Stimulated activated CD4-positive, alpha-beta T cell treated with anti-CD3 and anti-CD28 coated beads, Interleukin-12 subunit alpha, Interleukin-12 subunit beta, amount 100 ng/mL, for 48 hours (primary cell): ENCODE measurements around the gene SOS2.
A peak's percentile ranks its signal among the peaks of the same experiment; 100 is the strongest.

Experiments used
- DNase-seq, 3 donors: peaks; one replicate each; pipeline ENCODE4 v3.0.0-alpha.2; 2020; ENCODE audit warnings: low read depth in 2 of 3, low spot score in 1 of 3

Gene SOS2

GRCh38 chr14:50116966-50117365 lies 114.4 kb downstream of the SOS2 start:
- no peak for DNase-seq

GRCh38 chr14:50116181-50116956 lies 115.0 kb downstream of the SOS2 start, which contains the start of gene VCPKMT:
Gene VCPKMT (minus strand): TSS chr14:50116572. CDS start chr14:50116552, 20 bp downstream.
- peak; percentile 89 to 95 (median 93) for DNase-seq

DNA sequence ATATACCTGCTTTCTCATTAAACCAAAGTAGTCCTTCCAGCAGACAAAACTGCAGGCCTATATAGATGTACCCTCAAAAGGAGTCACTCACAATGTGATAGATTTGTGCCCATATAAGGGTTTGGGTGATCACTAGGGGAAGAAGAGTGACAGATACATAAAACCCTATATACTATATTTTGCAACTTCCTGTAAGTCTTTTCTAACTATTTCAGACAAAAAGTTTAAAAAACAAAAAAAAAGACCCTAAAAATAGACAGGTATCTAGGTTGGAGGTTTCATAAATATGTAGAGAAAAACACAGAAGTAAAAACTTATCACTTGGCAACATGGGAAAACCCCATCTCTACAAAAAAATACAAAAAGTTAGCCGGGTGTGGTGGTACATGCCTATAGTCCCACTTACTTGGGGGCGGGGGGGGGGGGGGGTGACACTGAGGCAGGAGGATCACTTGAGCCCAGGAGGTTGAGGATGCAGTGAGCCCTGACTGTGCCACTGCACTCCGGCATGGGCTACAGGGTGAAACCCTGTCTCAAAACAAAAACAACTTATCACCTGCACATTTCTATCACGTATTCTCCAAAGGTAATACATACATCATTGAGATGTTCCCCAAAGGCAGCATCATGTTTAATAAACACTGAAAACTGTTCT lies 117.9 kb downstream of the SOS2 start:
- no peak for DNase-seq

DNA sequence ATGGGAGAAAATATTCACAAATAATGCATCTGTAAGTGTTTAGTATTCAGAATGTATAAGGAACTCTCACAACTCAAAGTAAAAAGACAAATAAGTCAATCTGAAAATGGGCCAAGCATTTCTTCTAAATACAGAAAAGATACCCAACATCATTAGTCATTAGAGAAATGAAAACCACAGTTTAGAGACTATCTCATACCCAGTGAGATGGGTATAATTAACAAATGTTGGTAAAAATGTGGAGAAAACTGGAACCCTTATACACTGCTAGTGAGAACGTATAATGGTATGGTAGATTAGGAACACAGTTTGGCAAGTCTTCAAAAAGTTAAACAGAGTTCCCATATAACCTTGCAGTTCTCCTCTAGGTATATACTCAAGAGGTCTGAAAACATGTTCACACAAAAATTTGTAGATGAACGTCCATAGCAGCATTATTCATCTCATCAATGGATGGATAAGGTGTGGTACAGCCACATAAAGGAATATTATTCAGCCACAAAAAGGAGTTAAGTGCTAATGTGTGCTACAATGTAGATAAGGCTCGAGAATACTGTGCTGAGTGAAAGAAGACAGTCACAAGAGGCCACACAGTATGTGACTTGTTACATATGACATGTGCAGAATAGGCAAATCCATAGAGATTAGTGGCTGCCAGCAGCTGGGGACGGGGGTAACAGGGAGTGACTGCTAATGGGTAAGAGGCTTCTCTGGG lies 120.9 kb downstream of the SOS2 start:
- DNase-seq: no peak

DNA sequence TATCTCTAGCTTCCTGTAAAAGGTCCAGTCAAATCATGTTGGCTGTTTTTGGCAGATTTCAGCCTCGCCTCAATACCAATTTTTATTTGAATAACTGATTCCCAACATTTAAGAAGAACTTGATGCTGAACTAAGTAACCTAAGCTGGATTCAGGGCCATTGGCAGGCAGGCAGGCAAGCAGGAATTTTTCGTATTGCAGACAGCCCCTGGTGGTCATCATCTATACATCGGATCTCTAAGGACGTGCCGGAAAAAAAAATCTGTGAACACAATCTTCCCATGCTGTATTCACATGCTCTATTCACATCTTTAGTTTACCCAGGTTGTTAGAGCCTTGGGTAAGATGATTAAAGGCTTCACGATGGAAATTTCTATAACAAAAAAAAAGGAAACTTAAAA lies 122.0 kb downstream of the SOS2 start:
- no peak for DNase-seq

- DNase-seq: no peak
Observed at GRCh38 chr14:50107850-50108249, 123.5 kb downstream of the SOS2 start.

- no peak for DNase-seq
Observed at GRCh38 chr14:50106178-50106577, 125.2 kb downstream of the SOS2 start.

DNA sequence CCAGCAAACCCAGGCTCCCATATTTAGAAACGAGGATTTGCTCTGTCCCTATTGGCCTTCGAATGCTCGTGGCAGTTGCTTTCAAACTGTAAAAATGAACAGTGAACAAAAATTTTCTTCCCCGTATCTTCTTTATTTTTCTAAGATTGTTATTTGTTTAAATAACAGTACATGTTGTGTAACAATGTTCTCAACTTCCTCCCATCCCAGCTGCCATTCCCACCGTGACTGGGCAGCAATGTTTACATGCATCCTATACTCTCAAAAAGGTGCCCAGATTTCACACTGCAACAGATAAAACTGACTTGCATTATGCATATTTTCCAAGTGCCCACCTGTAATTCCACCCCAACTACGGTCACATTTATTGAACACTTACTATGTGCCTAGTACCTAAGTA lies 127.8 kb downstream of the SOS2 start:
- no peak for DNase-seq

DNA sequence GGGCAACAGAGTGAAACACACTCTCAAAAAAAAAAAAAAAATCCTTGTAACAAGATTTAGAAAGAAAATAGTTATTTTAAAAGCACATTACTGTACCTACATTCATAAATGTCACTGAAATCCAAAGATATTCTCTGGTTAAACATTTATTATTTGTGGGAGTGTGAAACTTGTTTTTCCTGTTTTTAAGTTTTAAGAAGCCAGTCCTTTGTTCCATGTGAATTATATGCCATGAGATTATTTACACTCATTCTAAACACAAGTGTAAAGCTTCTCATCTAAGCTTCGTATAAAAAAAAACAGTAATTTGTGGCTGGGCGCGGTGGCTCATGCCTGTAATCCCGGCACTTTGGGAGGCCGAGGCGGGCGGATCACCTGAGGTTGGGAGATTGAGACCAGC lies 130.0 kb downstream of the SOS2 start:
- DNase-seq: no peak

DNA sequence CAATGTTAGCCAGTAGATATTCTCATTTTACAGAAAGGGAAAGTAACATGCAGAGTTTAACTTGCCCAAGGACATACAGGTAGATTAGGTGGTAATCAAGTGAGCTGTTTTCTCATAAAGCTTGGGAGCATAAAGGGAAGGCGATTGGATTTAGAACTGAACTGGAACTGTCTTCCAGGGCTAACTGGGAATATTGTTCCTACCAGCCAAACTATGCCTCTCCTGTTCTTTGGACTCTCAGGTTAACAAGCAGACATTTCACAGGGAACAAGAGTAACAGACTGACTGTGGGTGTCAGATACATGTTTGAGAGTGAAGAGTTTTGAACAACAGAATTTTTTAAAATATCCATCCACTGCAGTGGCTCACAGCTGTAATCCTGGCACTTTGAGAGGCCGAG lies 130.6 kb downstream of the SOS2 start:
- DNase-seq: no peak

GRCh38 chr14:50099335-50099734 lies 132.0 kb downstream of the SOS2 start:
- DNase-seq: no peak

DNA sequence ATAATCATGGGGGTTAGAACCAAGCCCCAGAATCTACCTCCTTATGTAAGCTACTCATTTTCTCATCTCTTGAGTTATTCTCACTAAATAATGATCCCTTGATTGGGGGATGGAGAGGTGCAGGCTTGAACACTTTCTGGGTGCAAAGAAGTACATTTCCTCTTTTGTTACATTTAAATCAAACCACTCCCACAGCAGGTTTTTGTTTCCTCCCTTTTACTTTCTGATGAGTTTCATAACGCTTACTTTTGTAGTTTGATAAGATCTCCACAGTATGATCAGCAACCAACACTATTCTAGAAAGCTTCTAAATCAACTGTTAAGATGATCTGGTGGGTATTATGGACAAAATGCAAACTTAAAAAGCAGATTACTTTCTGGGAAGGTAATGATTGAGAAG lies 135.5 kb downstream of the SOS2 start:
- no peak for DNase-seq

GRCh38 chr14:50094056-50094755 lies 137.2 kb downstream of the SOS2 start:
- no peak for DNase-seq

DNA sequence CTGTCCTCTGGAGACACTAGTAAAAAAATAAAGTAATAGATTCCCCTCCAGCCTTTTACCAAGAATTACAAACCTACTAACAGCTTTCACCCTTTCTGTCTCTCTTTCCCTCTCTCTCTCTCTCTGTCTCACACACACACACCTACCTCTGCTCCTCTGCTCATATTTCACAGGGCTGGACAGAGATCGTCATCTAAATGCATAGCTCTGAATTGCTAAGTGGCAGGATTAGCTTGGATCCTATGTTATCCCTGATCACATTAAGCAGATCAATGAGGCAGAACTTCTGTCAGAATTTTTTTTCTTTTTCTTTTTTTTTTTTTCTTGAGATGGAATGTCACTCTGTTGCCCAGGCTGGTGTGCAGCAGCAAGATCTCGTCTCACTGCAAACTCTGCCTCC lies 137.9 kb downstream of the SOS2 start:
- no peak for DNase-seq

- no peak for DNase-seq
Observed at GRCh38 chr14:50092006-50092555, 139.3 kb downstream of the SOS2 start.

- no peak for DNase-seq
Observed at GRCh38 chr14:50091240-50091913, 140.0 kb downstream of the SOS2 start.

GRCh38 chr14:50089208-50089607 lies 142.2 kb downstream of the SOS2 start:
- no peak for DNase-seq

- DNase-seq: no peak
Observed at GRCh38 chr14:50088731-50089130, 142.6 kb downstream of the SOS2 start.

GRCh38 chr14:50088117-50088515 lies 143.3 kb downstream of the SOS2 start:
- no peak for DNase-seq

GRCh38 chr14:50087341-50088116 lies 143.8 kb downstream of the SOS2 start:
- no peak for DNase-seq
